ENCODE data around the gene NFKBIL1. TPM values are rescaled to one million over a fixed set of nuclear protein-coding genes. Genes with fewer than 3 reads are reported as not detected.

NFKBIL1 gene
- total and polyA plus RNA-seq, 9 of the 15 experiments (the other 6 are each of a cell fraction or from before 2014, with no cell fraction given): 0.49 to 33.1 (median 7.6) TPM

DNA sequence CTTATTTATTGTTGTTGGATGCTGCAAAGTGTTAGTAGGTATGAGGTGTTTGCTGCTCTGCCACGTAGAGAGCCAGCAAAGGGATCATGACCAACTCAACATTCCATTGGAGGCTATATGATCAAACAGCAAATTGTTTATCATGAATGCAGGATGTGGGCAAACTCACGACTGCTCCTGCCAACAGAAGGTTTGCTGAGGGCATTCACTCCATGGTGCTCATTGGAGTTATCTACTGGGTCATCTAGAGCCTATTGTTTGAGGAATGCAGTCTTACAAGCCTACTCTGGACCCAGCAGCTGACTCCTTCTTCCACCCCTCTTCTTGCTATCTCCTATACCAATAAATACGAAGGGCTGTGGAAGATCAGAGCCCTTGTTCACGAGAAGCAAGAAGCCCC, 37.4 kb upstream of the NFKBIL1 start:
- in situ Hi-C loops (cut with MboI) (no loop called here), intact Hi-C loops (cut with micrococcal nuclease) (no loop called here)
- Histone ChIP-seq H3K4me2 (ENCODE audit: insufficient read depth, low read length) (no peak overlapping the region), H3K4me3 (no peak overlapping the region), H3K36me3 (ENCODE audit: control insufficient read depth, insufficient read depth, low read length) (peaks cover 51% of the 10 kb centered on the region), H2AFZ (ENCODE audit: low read depth, low read length) (no peak overlapping the region), H3K27me3 (ENCODE audit: control insufficient read depth in 2 of 2, insufficient read depth in 2 of 2, low read length in 2 of 2) (peaks cover 2 to 5% of the 10 kb centered on the region in 2 experiments; a peak in 2 of 5 replicates), H3K9me3 (replicated peaks; ENCODE audit: control insufficient read depth, insufficient read depth, low read depth, low read length) (no peaks in the 10 kb centered on the region), H3K27ac (ENCODE audit: extremely low read depth, low read depth, low read length) (no peak overlapping the region), H3K9me1 (ENCODE audit: control insufficient read depth, insufficient read depth, low read length) (no peaks in the 10 kb centered on the region), H4K20me1 (replicated peaks; ENCODE audit: control insufficient read depth, insufficient read depth, low read length) (no peaks in the 10 kb centered on the region), H3K4me1 (replicated peaks in 1 of 2; ENCODE audit: control insufficient read depth in 2 of 2, insufficient read depth in 2 of 2, low read length in 2 of 2) (peaks cover 0 to 3% of the 10 kb centered on the region in 2 experiments; a peak in 1 of 5 replicates), H3K9ac (ENCODE audit: insufficient read depth in 1 of 2, low read depth in 2 of 2, low read length in 2 of 2) (no peak overlapping the region), H3K79me2 (ENCODE audit: control insufficient read depth, insufficient read depth, low read length) (no peaks in the 10 kb centered on the region)
- ATAC-seq (no peak), FAIRE-seq (no peak), DNase-seq (ENCODE audit: extremely low read depth in 1 of 4, low spot score in 3 of 4) (no peak)
- POLR2A ChIA-PET: interaction anchor here (0.9 kb wide), 1 partner anchor 114 kb away, joined by 3 read pairs; no protein-coding TSS in a partner anchor
- TF ChIP-seq ZNF75A (CRISPR knock-in tag; IDR thresholded peaks at IDR 0.05): no peak
- no peak for TF ChIP-seq NEUROD1 (IDR thresholded peaks at IDR 0.05; ENCODE audit: borderline replicate concordance, low read depth, low read length, partially characterized antibody)
- no peak for TF ChIP-seq RFX1 (IDR thresholded peaks at IDR 0.05)
- no peak for TF ChIP-seq ERF (CRISPR knock-in tag; IDR thresholded peaks at IDR 0.05)
- BruUV-seq (replicated peaks): no TSS peak
- WGBS (ENCODE audit: insufficient coverage, low coverage, missing lambda C conversion rate): 68% methylated on average over 4 of the region's 4 CpGs
- CTCF ChIA-PET (ENCODE audit: low intra/inter-chr PET ratio): no interaction called here

DNA sequence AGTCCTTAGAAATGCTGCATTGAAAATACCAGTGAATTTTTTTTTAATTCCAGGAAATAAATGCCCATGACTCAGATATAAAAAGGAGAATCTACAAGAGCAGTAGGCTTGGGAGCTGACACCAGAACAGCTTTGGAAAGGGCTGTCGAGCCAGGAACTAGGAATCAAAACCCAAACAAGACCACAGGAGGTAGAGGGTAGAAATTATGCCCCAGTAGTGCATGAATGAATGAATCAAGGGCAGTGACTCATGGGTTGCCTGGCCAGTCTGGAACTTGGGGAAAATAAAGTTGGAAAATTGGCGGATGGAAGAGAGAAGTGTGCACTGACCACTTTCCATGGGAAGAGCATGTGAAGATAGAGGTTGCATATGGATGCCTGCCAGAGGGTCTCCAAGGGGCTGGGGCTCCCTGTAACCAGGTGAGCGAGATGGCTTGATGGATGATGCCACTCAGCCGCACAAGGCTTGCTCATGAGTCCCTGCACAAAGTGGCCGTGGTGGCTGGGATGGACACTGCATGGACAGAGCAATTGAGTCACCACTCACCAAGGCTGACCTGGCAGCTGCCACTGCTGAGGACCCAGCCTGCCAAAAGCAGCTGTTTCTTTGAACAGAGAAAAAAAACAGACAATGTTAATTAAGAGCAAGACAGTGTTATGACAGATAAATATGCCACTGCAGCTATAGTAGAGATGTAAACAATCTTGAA, 33.8 kb upstream of the NFKBIL1 start:
- peaks cover 8 to 15% of the 10 kb centered on the region in 2 experiments; a peak in 4 of 5 replicates for H3K27me3 ChIP-seq (ENCODE audit: control insufficient read depth in 2 of 2, insufficient read depth in 2 of 2, low read length in 2 of 2)
- no peaks in the 10 kb centered on the region for H3K9me3 ChIP-seq (replicated peaks; ENCODE audit: control insufficient read depth, insufficient read depth, low read depth, low read length)
- POLR2A ChIA-PET: interaction anchor here (0.6 to 3.7 kb wide), 5 partner anchors 9 to 28 kb away, joined by 3 to 24 read pairs (median 3); partner anchors contain the start of genes DDX39B and MCCD1
- H4K20me1 ChIP-seq (replicated peaks; ENCODE audit: control insufficient read depth, insufficient read depth, low read length): no peaks in the 10 kb centered on the region
- intact Hi-C loops (cut with micrococcal nuclease): no loop called here
- no peak overlapping the region for H2AFZ ChIP-seq (ENCODE audit: low read depth, low read length)
- no TSS peak for BruUV-seq (replicated peaks)
- H3K27ac ChIP-seq (ENCODE audit: extremely low read depth, low read depth, low read length): no peak overlapping the region
- in situ Hi-C loops (cut with MboI): no loop called here
- H3K9ac ChIP-seq (ENCODE audit: insufficient read depth in 1 of 2, low read depth in 2 of 2, low read length in 2 of 2): no peak overlapping the region
- peaks cover 0 to 3% of the 10 kb centered on the region in 2 experiments; a peak in 2 of 5 replicates for H3K4me1 ChIP-seq (replicated peaks in 1 of 2; ENCODE audit: control insufficient read depth in 2 of 2, insufficient read depth in 2 of 2, low read length in 2 of 2)
- H3K9me1 ChIP-seq (ENCODE audit: control insufficient read depth, insufficient read depth, low read length): no peaks in the 10 kb centered on the region
- CTCF ChIA-PET (ENCODE audit: low intra/inter-chr PET ratio): no interaction called here
- ATAC-seq (no peak), DNase-seq (ENCODE audit: extremely low read depth in 1 of 4, low spot score in 3 of 4) (no peak), FAIRE-seq (no peak)
- WGBS (ENCODE audit: insufficient coverage, low coverage, missing lambda C conversion rate): 5% methylated on average over 5 of the region's 5 CpGs
- no peak overlapping the region for H3K4me2 ChIP-seq (ENCODE audit: insufficient read depth, low read length)
- no peak overlapping the region for H3K4me3 ChIP-seq
- peaks cover 21% of the 10 kb centered on the region for H3K36me3 ChIP-seq (ENCODE audit: control insufficient read depth, insufficient read depth, low read length)
- no peaks in the 10 kb centered on the region for H3K79me2 ChIP-seq (ENCODE audit: control insufficient read depth, insufficient read depth, low read length)
- TF ChIP-seq FOS (IDR thresholded peaks at IDR 0.05; ENCODE audit: extremely low read depth, insufficient read length) (no peak), XRCC5 (IDR thresholded peaks at IDR 0.05; ENCODE audit: low read depth, low read length) (no peak), HMG20A (CRISPR knock-in tag; conservative IDR thresholded peaks at IDR 0.05) (no peak), IRF2 (CRISPR knock-in tag; IDR thresholded peaks at IDR 0.05) (0 out of 2 replicates have a peak, but pooled peaks have one; percentile 19), PCBP2 (IDR thresholded peaks at IDR 0.05; ENCODE audit: low read depth, low read length, poor library complexity, severe bottlenecking) (no peak)
